ENCODE data around the gene GTF3C5. TPM values are rescaled to one million over a fixed set of nuclear protein-coding genes. Genes with fewer than 3 reads are reported as not detected.

GTF3C5 gene
- total RNA-seq, 4 donors from 2014 or later, result 48.2 to 55.3 (median 48.9) TPM

DNA sequence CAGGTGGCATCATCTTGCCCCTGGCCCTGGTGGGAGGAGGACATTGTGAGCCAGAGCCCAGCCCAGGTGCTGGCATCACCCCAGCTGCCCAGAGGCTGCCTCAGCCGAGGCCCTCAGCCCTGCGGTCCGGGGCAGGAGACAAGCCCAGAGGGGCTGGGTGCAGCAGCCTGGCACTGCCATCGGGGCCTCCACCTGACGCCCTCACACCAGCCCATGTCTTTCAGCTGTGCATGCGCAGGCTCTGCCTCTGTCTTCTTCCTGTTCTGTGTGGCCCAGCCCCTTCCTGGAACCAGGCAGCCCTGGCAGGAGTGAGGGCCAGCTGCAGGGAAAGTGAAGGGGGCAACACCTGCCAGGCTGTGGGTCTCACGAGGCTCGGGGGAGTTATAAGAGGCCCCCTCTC lies 26.2 kb downstream of the GTF3C5 start:
- DNase-seq, result no peak
- peaks cover 25 to 66% (median 39%) of the 10 kb centered on the region in 3 donors for H3K36me3 ChIP-seq
- H3K9me3 ChIP-seq, result no peaks in the 10 kb centered on the region
- peaks cover 46 to 70% (median 48%) of the 10 kb centered on the region in 3 donors for H3K4me1 ChIP-seq
- no peak for TF ChIP-seq POLR2A (IDR thresholded peaks at IDR 0.05)
- TF ChIP-seq, protein P1, sequence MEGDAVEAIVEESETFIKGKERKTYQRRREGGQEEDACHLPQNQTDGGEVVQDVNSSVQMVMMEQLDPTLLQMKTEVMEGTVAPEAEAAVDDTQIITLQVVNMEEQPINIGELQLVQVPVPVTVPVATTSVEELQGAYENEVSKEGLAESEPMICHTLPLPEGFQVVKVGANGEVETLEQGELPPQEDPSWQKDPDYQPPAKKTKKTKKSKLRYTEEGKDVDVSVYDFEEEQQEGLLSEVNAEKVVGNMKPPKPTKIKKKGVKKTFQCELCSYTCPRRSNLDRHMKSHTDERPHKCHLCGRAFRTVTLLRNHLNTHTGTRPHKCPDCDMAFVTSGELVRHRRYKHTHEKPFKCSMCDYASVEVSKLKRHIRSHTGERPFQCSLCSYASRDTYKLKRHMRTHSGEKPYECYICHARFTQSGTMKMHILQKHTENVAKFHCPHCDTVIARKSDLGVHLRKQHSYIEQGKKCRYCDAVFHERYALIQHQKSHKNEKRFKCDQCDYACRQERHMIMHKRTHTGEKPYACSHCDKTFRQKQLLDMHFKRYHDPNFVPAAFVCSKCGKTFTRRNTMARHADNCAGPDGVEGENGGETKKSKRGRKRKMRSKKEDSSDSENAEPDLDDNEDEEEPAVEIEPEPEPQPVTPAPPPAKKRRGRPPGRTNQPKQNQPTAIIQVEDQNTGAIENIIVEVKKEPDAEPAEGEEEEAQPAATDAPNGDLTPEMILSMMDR (IDR thresholded peaks at IDR 0.05), result no peak
- no peaks in the 10 kb centered on the region for H3K27me3 ChIP-seq
- WGBS, 2 donors, result 0% methylated on average over 4 of the region's 8 CpGs; no CpG with 5 or more reads in 1 of the 2 donors
- H3K4me3 ChIP-seq, result peak overlapping the region in 1 of 4 donors; percentile 8
- intact Hi-C loops (cut with DNase I), result no loop called here
- peak overlapping the region; percentile 83 to 91 (median 86) for H3K27ac ChIP-seq

DNA sequence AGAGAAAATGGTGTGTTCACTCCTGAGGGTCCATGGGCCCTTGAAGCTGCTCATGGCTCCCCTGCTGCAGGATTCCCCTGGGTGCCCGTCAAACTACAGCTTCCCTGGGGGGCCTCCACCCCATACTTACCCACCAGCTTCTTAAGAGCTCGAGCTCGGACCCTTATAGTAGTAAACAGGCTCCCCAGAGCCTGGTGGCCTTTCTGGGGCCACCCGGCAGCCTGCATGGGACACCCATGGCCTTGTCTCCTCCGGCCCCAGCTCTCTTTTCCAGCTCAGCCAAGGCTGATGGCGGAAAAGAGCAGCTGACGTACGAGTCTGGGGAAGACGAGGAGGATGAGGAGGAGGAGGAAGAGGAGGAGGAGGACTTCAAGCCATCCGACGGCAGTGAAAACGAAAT lies 26.8 kb downstream of the GTF3C5 start:
- WGBS, 2 donors, result 81 to 91% methylated on average over 6 to 8 of the region's 12 CpGs
- TF ChIP-seq, protein P1 (IDR thresholded peaks at IDR 0.05), result no peak
- TF ChIP-seq POLR2A (IDR thresholded peaks at IDR 0.05), result no peak
- no peaks in the 10 kb centered on the region for H3K27me3 ChIP-seq

DNA sequence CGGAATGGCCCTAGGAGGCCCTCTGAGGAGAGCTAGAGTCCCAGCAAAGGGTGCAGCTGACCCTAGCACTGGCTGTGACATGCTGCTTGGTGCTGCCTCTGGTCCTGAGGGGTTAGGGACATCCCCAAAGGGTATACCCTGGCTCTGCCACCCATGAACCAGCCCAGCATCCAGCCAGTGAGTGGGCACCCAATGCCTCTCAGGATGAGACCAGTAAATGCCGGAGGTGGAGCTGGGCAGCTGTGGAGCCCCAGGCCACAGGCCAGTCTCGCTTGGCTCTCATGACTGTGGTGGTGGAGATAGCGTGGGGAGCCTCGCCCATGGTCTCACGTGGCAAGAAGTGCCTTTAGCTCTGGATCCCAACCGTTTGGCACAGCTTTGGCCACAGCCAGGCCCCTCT lies 27.3 kb downstream of the GTF3C5 start:
- Histone ChIP-seq H3K27ac (peak overlapping the region; percentile 83 to 91 (median 86)), H3K9me3 (no peaks in the 10 kb centered on the region), H3K27me3 (no peaks in the 10 kb centered on the region), H3K4me1 (peaks cover 46 to 71% (median 48%) of the 10 kb centered on the region in 3 donors), H3K4me3 (no peak overlapping the region), H3K36me3 (peaks cover 15 to 56% (median 28%) of the 10 kb centered on the region in 3 donors)
- TF ChIP-seq, protein P1 (IDR thresholded peaks at IDR 0.05), result no peak
- no peak for TF ChIP-seq POLR2A (IDR thresholded peaks at IDR 0.05)
- no peak for DNase-seq
- intact Hi-C loops (cut with DNase I), result no loop called here
- WGBS, 2 donors, result 50 to 71% methylated on average over 1 to 3 of the region's 7 CpGs

More for the DNA sequence above, 26.8 kb downstream of the GTF3C5 start:
- Histone ChIP-seq H3K4me1 (peaks cover 46 to 70% (median 48%) of the 10 kb centered on the region in 3 donors), H3K9me3 (no peaks in the 10 kb centered on the region), H3K27ac (peak overlapping the region; percentile 83 to 91 (median 86)), H3K4me3 (no peak overlapping the region), H3K36me3 (peaks cover 20 to 61% (median 33%) of the 10 kb centered on the region in 3 donors)
- intact Hi-C loops (cut with DNase I), result no loop called here
- no peak for DNase-seq

DNA sequence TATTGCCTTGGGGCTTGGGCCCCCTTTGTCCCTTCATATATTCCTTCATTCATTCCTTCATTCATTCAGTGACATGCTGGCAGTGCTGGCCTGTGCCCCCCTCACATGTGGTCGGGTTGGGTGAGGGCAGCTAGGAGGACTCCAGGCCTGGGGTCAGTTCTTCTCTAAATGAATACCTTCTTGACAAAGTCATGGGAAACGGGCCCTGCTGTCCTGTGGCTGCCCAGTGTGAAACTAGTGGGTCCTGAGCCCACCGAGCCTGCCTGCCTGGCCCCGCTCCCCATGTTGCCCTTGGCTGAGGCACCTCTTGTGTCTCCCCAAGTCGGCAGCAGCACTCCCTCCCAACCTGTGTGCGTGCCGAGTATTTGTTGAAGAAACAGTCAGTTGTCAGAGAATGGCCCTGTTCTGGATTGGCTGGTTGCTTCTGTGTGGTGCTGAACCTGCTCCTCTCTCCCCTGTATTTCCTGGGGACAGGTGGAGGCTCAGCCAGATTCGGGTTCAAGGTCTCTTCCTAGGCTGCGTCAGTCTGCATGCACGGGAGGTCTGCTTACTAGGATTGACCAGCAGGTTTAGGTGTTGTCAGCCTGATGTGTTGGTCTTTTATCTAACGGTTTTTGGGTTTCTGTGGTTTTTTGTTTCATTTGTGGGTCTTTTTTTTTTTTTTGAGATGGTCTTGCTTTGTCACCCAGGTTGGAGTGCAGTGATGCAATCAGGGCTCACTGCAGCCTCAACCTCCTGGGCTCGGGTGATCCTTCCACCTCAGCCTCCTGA lies 27.9 kb downstream of the GTF3C5 start:
- Histone ChIP-seq H3K36me3 (peaks cover 14 to 49% (median 21%) of the 10 kb centered on the region in 3 donors), H3K4me3 (no peak overlapping the region), H3K27me3 (no peaks in the 10 kb centered on the region), H3K4me1 (peaks cover 49 to 78% (median 52%) of the 10 kb centered on the region in 3 donors), H3K27ac (peak overlapping the region; percentile 49 to 91 (median 86)), H3K9me3 (no peaks in the 10 kb centered on the region)
- TF ChIP-seq, protein P1 (IDR thresholded peaks at IDR 0.05), result no peak
- no peak for TF ChIP-seq POLR2A (IDR thresholded peaks at IDR 0.05)
- 52 to 75% methylated on average over 7 to 12 of the region's 12 CpGs for WGBS, 2 donors
- no peak for DNase-seq
- intact Hi-C loops (cut with DNase I), result no loop called here

DNA sequence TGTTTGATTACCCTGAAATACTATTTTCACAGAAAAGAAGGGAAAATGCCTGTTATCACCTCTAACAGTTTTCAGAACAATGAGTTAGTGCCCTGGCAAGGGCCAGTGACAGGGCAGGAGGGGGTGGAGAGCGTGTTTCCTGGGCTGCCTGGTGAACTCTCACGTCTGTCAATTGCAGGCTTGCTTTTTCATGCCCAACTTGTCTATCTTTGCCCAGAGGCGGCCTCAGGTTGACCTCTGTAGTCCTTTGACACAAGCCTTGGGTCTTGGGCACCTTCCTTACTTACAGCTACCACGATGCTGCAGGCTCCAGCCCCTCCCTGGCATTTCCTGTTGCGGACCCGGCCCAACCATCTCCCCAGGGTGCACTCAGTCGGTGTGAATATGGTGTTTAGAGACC lies 28.8 kb downstream of the GTF3C5 start:
- 14 to 41% methylated on average over 5 to 7 of the region's 7 CpGs for WGBS, 2 donors
- intact Hi-C loops (cut with DNase I), result no loop called here
- Histone ChIP-seq H3K27ac (peak overlapping the region; percentile 57 to 91 (median 86)), H3K27me3 (no peaks in the 10 kb centered on the region), H3K9me3 (no peaks in the 10 kb centered on the region), H3K4me1 (peaks cover 58 to 87% (median 61%) of the 10 kb centered on the region in 3 donors), H3K4me3 (no peak overlapping the region), H3K36me3 (peaks cover 5 to 40% (median 13%) of the 10 kb centered on the region in 3 donors)
- TF ChIP-seq POLR2A (IDR thresholded peaks at IDR 0.05), result no peak
- TF ChIP-seq, protein P1 (IDR thresholded peaks at IDR 0.05), result no peak
- DNase-seq, result no peak
